HG02938 (cell line): ENCODE results near the gene PCCA.

ENCODE experiments used
- ATAC-seq: cut with Tn5 transposase; IDR thresholded peaks from one replicate; pipeline ENCODE4 v1.9.1; 2021; ENCODE audit warnings: mild to moderate bottlenecking, moderate library complexity; ENCODE audit not compliant: unreplicated experiment

PCCA gene

GRCh38 chr13:100395698-100396373 is 306.9 kb downstream of the PCCA start:
- ATAC-seq: no peak

- no peak for ATAC-seq
These were observed 307.9 kb downstream of the PCCA start for GRCh38 chr13:100396776-100397175.

- no peak for ATAC-seq
These were observed 308.7 kb downstream of the PCCA start for GRCh38 chr13:100397627-100398026.

GRCh38 chr13:100398360-100398759 is 309.5 kb downstream of the PCCA start:
- ATAC-seq: no peak

- ATAC-seq: no peak
These were observed 310.6 kb downstream of the PCCA start for GRCh38 chr13:100399455-100399854.

GRCh38 chr13:100403675-100404074 is 314.8 kb downstream of the PCCA start:
- no peak for ATAC-seq

- ATAC-seq: no peak
These were observed 320.2 kb downstream of the PCCA start for GRCh38 chr13:100409132-100409531.

- no peak for ATAC-seq
These were observed 334.5 kb downstream of the PCCA start for GRCh38 chr13:100423375-100423774.

GRCh38 chr13:100428986-100429385 is 340.1 kb downstream of the PCCA start:
- ATAC-seq: no peak

- ATAC-seq: no peak
These were observed 343.7 kb downstream of the PCCA start for GRCh38 chr13:100432611-100433010.

GRCh38 chr13:100433475-100433874 is 344.6 kb downstream of the PCCA start:
- ATAC-seq: no peak

GRCh38 chr13:100434010-100434763 is 345.3 kb downstream of the PCCA start:
- ATAC-seq: peak; percentile 74

GRCh38 chr13:100436099-100436498 is 347.2 kb downstream of the PCCA start:
- no peak for ATAC-seq

GRCh38 chr13:100438059-100438788 is 349.3 kb downstream of the PCCA start:
- no peak for ATAC-seq

GRCh38 chr13:100439247-100439970 is 350.5 kb downstream of the PCCA start:
- ATAC-seq: no peak

GRCh38 chr13:100440751-100441425 is 352.0 kb downstream of the PCCA start:
- no peak for ATAC-seq

- no peak for ATAC-seq
These were observed 353.4 kb downstream of the PCCA start for GRCh38 chr13:100442095-100442832.

- ATAC-seq: no peak
These were observed 354.5 kb downstream of the PCCA start for GRCh38 chr13:100443278-100443997.

GRCh38 chr13:100443998-100444328 is 355.1 kb downstream of the PCCA start:
- no peak for ATAC-seq
